ENCODE measurements around the gene NRF1.

DNA sequence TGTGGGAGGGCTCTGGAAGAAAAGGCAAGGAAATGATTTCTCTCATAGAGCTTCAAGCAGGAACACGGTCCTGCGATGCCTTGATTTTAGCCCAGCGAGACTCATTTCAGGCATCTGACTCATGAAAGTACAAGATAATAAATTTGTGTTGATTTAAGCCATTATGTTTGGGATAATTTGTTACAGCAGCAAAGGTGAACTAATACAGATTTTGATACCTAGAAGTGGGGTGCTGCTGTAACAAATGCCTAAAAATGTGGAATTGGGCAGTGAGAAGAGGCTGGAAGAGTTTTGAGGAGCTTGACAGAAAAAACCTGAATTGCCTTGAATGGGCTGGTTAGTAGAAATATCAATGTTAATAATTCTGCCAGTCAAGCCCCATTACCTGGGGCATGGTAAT is 44.1 kb upstream of the NRF1 start:
- TF ChIP-seq BHLHE40 (IDR thresholded peaks at IDR 0.05; ENCODE audit: borderline replicate concordance) (no peak), SP1 (IDR thresholded peaks at IDR 0.05) (no peak)

All from HEK293T (cell line).